Colonic mucosa (tissue), 4 donors: ENCODE measurements around the gene ADAMTS2. TPM values are rescaled to one million over a fixed set of nuclear protein-coding genes. Genes with fewer than 3 reads are reported as not detected.
"Not testable (repeated sequence)": the region's sequence is repeated elsewhere in the genome, so short reads cannot be mapped to it uniquely, and the experiment has no call there.

Source experiments
- DNase-seq: peaks from one replicate; pipeline ENCODE4 v3.0.0-alpha.2; 2020
- H3K27ac ChIP-seq: fragments of 200-600 bp; one replicate; pipeline ENCODE4 v1.8.0; 2021
- H3K27me3 ChIP-seq: fragments of 200-600 bp; one replicate; pipeline ENCODE4 v1.8.0; 2021
- H3K36me3 ChIP-seq: fragments of 200-600 bp; one replicate; pipeline ENCODE4 v1.8.0; 2021
- H3K4me1 ChIP-seq: fragments of 200-600 bp; one replicate; pipeline ENCODE4 v1.8.0; 2021; ENCODE audit warnings: mild to moderate bottlenecking
- H3K4me3 ChIP-seq: fragments of 200-600 bp; one replicate; pipeline ENCODE4 v1.8.0; 2021
- H3K9ac ChIP-seq, 2 donors: one replicate each; pipeline ENCODE4 v1.7.0; 2013; ENCODE audit warnings: control low read depth in 2 of 2, low read depth in 2 of 2, low read length in 2 of 2
- H3K9me3 ChIP-seq: fragments of 200-600 bp; one replicate; pipeline ENCODE4 v1.8.0; 2021
- CTCF ChIP-seq: fragments of 200-600 bp; IDR thresholded peaks from one replicate; pipeline ENCODE4 v1.8.0; 2022; ENCODE audit warnings: antibody characterized with exemption, mild to moderate bottlenecking
- intact Hi-C: fragments of 100-400 bp; cut with DNase I; formaldehyde crosslinking; loops from one replicate; pipeline ENCODE4 v1.14.1; 2022
- total RNA-seq, 2 donors: library from RNA; stranded (reverse); fragmentation: NEBNext Ultra II Directional in 1 of 2; extraction: Animal tissue kit (Norgen Biotek cat#: 25700) in 1 of 2; gene quantifications; one replicate each; pipeline ENCODE4 v1.2.1, GENCODE V29; 2021
- donor health status: healthy.
- donor health status: DM: no; HTN: no; CAD: no.
- donor health status: DM: no; HTN: no; CAD: no.

The ADAMTS2 gene
- total RNA-seq, 2 donors from 2014 or later: 2.9 to 4.0 TPM

- no peak for DNase-seq
- H3K27me3 ChIP-seq: no peaks in the 10 kb centered on the region
- H3K36me3 ChIP-seq: no peaks in the 10 kb centered on the region
- H3K27ac ChIP-seq: no peak overlapping the region
- no peak for TF ChIP-seq CTCF
- H3K9me3 ChIP-seq: no peaks in the 10 kb centered on the region
- no peak overlapping the region for H3K9ac ChIP-seq
- intact Hi-C loops: no loop called here
- no peak overlapping the region for H3K4me3 ChIP-seq
- no peaks in the 10 kb centered on the region for H3K4me1 ChIP-seq
Measured at GRCh38 chr5:179288809-179289185, 56.5 kb downstream of the ADAMTS2 start.

DNA sequence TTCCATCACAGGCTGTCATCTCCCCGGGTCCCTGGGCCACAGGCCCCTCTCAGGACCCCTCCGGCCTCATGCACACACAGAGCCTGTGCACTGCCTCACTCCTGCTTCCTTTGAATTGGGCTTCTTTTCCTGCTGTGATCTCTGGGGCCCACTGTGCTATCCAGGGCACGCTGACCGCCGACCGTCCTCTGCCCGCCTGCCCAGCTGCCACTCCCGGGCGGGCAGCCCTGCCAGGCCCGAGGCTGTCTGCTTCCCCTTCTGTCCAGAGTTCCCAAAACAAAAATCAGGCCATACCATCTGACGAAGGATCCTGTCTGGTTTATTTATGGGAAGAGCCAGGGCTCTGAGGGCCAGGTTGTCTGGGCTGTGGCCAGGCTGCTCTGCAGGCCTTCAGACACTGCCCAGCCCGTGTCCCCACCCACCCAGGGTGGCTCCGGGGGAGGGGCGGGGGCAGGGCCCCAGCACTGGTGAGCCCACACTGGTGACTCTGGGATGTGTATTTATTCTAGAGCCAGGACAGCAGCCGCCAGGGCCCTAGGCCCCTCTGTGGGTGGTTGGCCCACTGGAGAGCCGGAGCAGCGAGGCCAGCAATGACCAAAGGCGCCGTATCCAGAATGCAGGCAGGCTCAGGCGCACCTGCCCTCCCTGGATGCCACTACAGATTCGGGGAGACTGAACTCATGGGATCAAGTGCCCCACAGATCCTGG, 57.0 kb downstream of the ADAMTS2 start:
- TF ChIP-seq CTCF: no peak
- Histone ChIP-seq H3K4me1 (no peaks in the 10 kb centered on the region), H3K9ac (no peak overlapping the region), H3K36me3 (no peaks in the 10 kb centered on the region), H3K27ac (no peak overlapping the region), H3K4me3 (no peak overlapping the region), H3K9me3 (no peaks in the 10 kb centered on the region), H3K27me3 (no peaks in the 10 kb centered on the region)
- no peak for DNase-seq
- intact Hi-C loops: no loop called here

DNA sequence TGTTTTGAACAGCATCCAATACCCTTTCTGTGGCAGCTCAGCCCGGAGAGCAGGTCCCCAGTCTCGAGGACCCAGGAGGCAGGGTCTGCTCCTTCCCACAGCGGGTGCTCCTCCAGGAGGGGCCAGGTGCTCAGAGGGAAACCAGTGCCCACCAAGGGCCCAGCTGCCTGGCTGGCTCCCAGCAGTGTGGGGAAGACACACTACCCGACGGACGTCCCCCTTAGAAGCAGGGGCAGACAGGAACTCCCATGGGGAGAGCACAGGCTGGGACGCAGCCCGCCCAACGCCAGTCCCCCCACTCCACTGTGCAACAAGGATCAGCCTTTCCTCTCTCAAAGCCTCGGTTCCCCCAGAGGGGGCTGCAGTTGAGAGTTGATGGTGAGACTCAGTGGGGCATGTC, 57.6 kb downstream of the ADAMTS2 start:
- H3K27ac ChIP-seq: no peak overlapping the region
- no peak for DNase-seq

GRCh38 chr5:179287071-179287470, 58.2 kb downstream of the ADAMTS2 start:
- Histone ChIP-seq H3K9ac (no peak overlapping the region), H3K27me3 (no peaks in the 10 kb centered on the region), H3K4me1 (no peaks in the 10 kb centered on the region), H3K9me3 (no peaks in the 10 kb centered on the region), H3K36me3 (no peaks in the 10 kb centered on the region), H3K27ac (no peak overlapping the region), H3K4me3 (no peak overlapping the region)
- intact Hi-C loops: no loop called here
- TF ChIP-seq CTCF: no peak
- DNase-seq: no peak

More for the DNA sequence above, 57.6 kb downstream of the ADAMTS2 start:
- Histone ChIP-seq H3K9ac (no peak overlapping the region), H3K36me3 (no peaks in the 10 kb centered on the region), H3K9me3 (no peaks in the 10 kb centered on the region), H3K4me1 (no peaks in the 10 kb centered on the region), H3K4me3 (no peak overlapping the region), H3K27me3 (no peaks in the 10 kb centered on the region)
- intact Hi-C loops: no loop called here
- no peak for TF ChIP-seq CTCF

DNA sequence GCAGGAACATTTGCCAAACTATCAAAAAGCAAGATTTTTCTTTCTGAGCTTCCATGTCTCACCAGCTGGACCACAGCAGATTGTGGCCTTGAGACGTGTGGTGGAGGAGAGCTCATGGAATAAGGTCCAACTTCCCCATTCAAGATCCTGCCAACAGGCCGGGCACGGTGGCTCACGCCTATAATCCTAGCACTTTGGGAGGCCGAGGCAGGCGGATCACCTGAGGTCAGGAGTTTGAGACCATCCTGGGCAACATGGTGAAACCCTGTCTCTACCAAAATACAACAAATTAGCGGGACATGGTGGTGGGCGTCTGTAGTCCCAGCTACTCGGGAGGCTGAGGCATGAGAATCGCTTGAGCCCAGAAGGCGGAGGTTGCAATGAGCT, 59.5 kb downstream of the ADAMTS2 start:
- not testable (repeated sequence) for H3K4me3 ChIP-seq, H3K27ac ChIP-seq

GRCh38 chr5:179284751-179285631, 60.3 kb downstream of the ADAMTS2 start:
- no peak overlapping the region for H3K27ac ChIP-seq

More for the DNA sequence above, 59.5 kb downstream of the ADAMTS2 start:
- H3K9ac ChIP-seq, H3K27me3 ChIP-seq, DNase-seq, intact Hi-C loops, H3K36me3 ChIP-seq, H3K4me1 ChIP-seq, H3K9me3 ChIP-seq: not testable (repeated sequence)

GRCh38 chr5:179283908-179284307, 61.4 kb downstream of the ADAMTS2 start:
- H3K27me3 ChIP-seq, H3K36me3 ChIP-seq, H3K27ac ChIP-seq, H3K4me1 ChIP-seq, H3K4me3 ChIP-seq, H3K9me3 ChIP-seq, DNase-seq, H3K9ac ChIP-seq, intact Hi-C loops: not testable (repeated sequence)

More at GRCh38 chr5:179284751-179285631, 60.3 kb downstream of the ADAMTS2 start:
- Histone ChIP-seq H3K9me3 (no peaks in the 10 kb centered on the region), H3K9ac (no peak overlapping the region), H3K4me3 (no peak overlapping the region), H3K4me1 (no peaks in the 10 kb centered on the region), H3K27me3 (no peaks in the 10 kb centered on the region), H3K36me3 (no peaks in the 10 kb centered on the region)
- TF ChIP-seq CTCF: no peak
- intact Hi-C loops: no loop called here
- no peak for DNase-seq
